Muscle layer of duodenum (tissue), 2 donors: ENCODE results near the gene MSMP.

ENCODE experiments used
- H3K27ac ChIP-seq: one replicate; pipeline ENCODE4 v1.7.0; 2013; ENCODE audit warnings: mild to moderate bottlenecking, low read length
- H3K27me3 ChIP-seq: one replicate; pipeline ENCODE4 v1.7.0; 2013; ENCODE audit warnings: low read depth, mild to moderate bottlenecking, control low read depth, low read length
- H3K36me3 ChIP-seq, 2 donors: one replicate each; pipeline ENCODE4 v1.7.0; 2013; ENCODE audit warnings: low read length in 2 of 2, control low read depth in 1 of 2, mild to moderate bottlenecking in 1 of 2; ENCODE audit not compliant: insufficient read depth in 2 of 2, control insufficient read depth in 1 of 2
- H3K4me1 ChIP-seq, 2 donors: one replicate each; pipeline ENCODE4 v1.7.0; 2013; ENCODE audit warnings: low read length in 2 of 2, mild to moderate bottlenecking in 2 of 2, control low read depth in 1 of 2, moderate library complexity in 1 of 2; ENCODE audit not compliant: insufficient read depth in 2 of 2, control insufficient read depth in 1 of 2
- H3K4me3 ChIP-seq, 2 donors: one replicate each; pipeline ENCODE4 v1.7.0; 2013; ENCODE audit warnings: low read length in 2 of 2, low read depth in 1 of 2, mild to moderate bottlenecking in 1 of 2
- H3K9me3 ChIP-seq, 2 donors: one replicate each; pipeline ENCODE4 v1.7.0; 2013; ENCODE audit warnings: low read length in 2 of 2, control low read depth in 1 of 2, mild to moderate bottlenecking in 1 of 2; ENCODE audit not compliant: control insufficient read depth in 1 of 2
- donor health status: healthy.

MSMP gene

DNA sequence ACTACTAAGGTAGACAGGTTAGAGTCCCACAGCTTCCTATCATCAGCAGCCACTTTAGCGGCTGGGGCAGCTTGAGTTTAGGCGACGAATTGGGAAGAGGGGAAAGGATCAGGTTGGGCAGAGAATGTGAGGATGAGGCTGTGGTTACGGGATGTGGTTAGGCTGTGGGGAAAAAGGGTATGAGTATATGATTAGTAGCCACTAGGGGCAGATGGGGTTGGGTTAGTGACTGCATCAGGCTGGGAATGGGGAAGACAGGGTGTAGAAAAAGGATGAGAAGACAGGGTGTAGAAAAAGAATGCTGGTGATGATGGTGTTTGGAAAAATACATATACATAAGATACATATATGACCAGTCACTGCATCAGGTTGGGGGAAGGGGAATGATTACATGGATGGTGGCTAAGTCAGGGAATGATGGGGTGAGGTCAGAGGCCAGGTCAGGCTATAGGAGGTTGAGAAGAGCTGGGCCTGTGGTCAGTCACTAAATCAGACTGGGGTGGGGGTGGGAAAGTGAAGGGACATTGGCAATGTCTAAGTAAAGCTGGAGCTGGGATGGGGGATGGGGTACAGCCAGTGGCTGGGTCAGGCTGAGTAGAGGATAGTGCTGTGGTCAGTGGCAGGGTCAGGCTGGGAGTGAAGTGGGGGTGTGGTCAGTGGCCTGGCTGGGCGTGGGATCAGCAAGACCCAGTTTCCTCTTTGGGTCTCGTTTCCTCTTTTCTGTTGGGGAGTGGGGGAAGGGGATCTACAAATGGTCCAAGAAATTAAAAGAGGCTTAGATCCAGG lies 24.2 kb downstream of the MSMP start:
- Histone ChIP-seq H3K4me1 (peaks cover 41 to 63% of the 10 kb centered on the region in 2 donors), H3K36me3 (peaks cover 11 to 13% of the 10 kb centered on the region in 2 donors), H3K4me3 (peak overlapping the region; percentile 77 to 90), H3K27me3 (no peaks in the 10 kb centered on the region), H3K27ac (peak overlapping the region; percentile 97), H3K9me3 (no peaks in the 10 kb centered on the region)

DNA sequence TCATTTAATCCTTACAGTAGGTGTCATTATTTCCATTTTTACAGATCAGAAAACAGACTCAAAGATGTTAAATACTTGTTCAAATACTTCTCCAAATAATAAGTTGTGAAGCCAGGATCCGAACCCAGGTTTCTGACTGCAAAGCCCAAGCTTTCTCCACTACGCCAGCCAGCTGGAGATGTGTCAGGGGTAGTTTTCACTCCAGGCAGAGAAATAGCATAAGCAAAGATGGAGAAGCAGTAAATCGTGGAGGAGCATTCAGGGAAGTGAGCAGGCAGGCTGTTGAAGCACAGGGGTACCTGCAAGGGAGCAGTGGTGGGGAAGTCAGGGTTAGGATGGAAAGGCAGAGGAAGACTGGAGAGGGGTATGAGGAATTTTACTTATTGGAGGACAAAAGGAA lies 25.0 kb downstream of the MSMP start:
- Histone ChIP-seq H3K27me3 (no peaks in the 10 kb centered on the region), H3K36me3 (peaks cover 15 to 21% of the 10 kb centered on the region in 2 donors), H3K4me3 (peak overlapping the region; percentile 77 to 90), H3K27ac (peak overlapping the region; percentile 97), H3K4me1 (peaks cover 41 to 60% of the 10 kb centered on the region in 2 donors), H3K9me3 (no peaks in the 10 kb centered on the region)

DNA sequence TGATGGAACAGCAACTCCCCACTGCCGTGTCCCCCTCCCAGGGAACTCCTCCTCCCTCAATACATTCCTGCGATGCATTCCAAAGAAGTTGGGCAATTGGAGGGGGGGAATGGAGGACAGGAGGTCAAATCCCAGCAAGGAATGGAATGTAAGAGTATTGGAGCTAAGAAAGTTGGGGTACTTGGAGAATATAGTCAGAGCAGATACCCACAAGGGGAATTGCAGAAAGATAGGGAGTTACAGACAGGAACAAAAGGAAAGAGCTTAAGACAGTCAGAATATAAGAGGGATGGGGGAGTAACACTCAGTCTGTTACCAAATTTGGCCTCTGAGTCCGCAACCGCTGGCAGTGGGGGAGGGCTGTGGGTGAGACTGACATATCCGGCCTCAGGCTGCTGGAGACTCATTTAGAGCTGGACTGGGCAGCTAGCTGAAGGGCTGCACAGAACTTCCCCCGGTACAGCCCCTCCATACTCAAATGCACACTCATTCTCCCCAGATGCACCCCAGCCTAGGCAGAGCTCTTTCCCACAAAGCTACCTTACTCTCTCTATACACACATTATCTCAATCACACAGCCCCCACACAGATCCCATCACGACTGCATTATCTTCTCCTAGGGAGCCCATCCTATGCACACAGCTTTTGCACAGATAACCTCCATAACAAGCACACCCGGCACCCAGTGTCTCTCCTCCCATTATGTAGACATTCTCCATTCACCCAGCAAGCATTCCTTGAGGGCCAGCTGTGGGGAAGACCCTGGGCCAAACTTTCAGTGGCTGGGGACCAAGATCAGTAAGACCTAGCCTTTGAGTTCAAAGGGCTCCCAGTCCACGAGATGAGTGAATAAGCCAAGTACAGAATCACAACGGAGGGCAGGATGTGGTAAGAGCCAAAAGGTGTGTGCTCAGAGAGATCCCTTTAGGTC lies 25.8 kb downstream of the MSMP start:
- Histone ChIP-seq H3K4me1 (peaks cover 35 to 52% of the 10 kb centered on the region in 2 donors), H3K4me3 (peak overlapping the region; percentile 77 to 90), H3K9me3 (no peaks in the 10 kb centered on the region), H3K27me3 (no peaks in the 10 kb centered on the region), H3K36me3 (peaks cover 23 to 29% of the 10 kb centered on the region in 2 donors), H3K27ac (peak overlapping the region; percentile 97)

DNA sequence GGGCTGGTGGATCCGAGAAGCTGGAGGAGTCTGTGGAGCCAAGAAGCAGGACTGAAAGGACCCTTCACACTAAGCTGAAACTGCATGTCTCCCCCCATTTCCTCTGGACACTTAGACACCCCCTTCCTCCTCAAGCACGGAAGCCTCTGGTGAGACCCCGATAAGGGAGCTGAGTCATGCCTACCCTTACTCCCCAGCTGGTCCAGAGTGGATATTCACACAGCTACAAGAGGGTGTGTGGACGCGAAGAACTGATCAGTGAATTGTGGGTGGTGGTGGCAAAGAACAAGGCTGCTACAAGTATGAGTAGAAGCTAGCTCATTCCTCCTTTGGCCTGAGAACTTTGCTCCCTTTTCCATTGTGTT lies 26.4 kb downstream of the MSMP start:
- peak overlapping the region; percentile 97 for H3K27ac ChIP-seq
- peaks cover 35 to 48% of the 10 kb centered on the region in 2 donors for H3K4me1 ChIP-seq
- no peaks in the 10 kb centered on the region for H3K27me3 ChIP-seq
- peak overlapping the region; percentile 77 to 90 for H3K4me3 ChIP-seq
- H3K9me3 ChIP-seq = no peaks in the 10 kb centered on the region
- H3K36me3 ChIP-seq = peaks cover 25 to 35% of the 10 kb centered on the region in 2 donors

DNA sequence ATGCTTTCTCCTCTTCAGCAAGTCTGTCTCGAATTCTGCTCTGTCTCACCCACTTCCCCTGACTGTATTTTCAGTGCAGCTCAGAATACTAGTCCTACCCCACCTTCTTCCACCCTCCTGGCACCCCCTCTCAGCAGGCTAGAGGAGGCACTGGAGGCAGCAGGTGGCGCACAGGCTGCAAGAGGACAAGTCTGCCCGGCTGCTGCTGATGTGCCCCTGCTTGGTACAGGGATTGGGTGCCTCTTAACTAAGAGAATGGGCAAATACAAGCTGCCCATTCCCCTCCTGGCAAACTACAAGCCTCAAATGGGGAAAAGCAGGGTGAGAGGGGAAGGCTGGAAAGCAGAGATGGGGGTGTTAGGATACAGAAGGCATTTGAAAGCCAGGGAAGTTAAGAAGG lies 27.1 kb downstream of the MSMP start:
- Histone ChIP-seq H3K27ac (peak overlapping the region; percentile 97), H3K4me1 (peaks cover 35 to 48% of the 10 kb centered on the region in 2 donors), H3K36me3 (peaks cover 32 to 43% of the 10 kb centered on the region in 2 donors)

DNA sequence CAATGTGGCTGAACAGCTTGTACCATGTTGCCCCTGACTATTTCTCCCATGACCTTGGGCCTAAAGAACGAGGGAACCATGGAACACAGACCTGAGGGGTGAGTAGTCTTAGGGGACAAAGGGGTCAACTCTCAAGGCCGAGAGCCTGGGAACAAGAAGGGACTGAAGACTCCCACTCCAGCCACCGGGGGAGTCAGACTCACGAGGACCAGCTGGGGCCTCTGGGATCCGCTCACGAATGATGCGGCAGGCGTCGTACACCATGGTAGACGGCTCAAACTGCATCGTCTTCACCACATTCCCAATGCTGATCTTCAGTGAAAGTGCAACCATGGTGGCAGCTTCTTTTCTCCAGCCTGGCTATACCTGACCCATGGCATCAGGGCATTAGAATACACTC lies 28.7 kb downstream of the MSMP start:
- Histone ChIP-seq H3K27me3 (no peaks in the 10 kb centered on the region), H3K4me3 (no peak overlapping the region), H3K9me3 (no peaks in the 10 kb centered on the region), H3K36me3 (peaks cover 48 to 58% of the 10 kb centered on the region in 2 donors), H3K27ac (no peak overlapping the region), H3K4me1 (peaks cover 29 to 42% of the 10 kb centered on the region in 2 donors)

More for the DNA sequence above, 27.1 kb downstream of the MSMP start:
- peak overlapping the region; percentile 77 to 90 for H3K4me3 ChIP-seq
- no peaks in the 10 kb centered on the region for H3K27me3 ChIP-seq
- no peaks in the 10 kb centered on the region for H3K9me3 ChIP-seq

DNA sequence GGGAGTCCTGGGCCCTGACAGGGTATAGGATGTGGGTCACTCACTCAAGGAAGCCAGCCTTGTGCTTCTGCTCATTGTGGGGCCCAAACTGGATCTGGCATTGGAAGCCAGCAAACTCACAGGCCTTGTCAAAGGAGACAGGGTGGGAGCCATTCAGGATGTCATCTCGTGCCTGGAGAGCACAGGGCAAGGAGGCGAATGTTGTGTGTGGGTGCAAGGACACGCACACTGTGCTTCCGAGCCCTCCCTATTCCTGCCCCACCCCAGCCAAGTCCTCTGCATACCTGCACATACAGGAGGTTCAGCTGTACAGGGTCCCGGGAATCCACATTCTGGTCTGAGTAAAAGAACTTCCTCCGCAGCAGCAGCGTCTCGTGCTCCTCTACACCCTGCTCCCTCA lies 30.2 kb downstream of the MSMP start:
- peaks cover 20 to 27% of the 10 kb centered on the region in 2 donors for H3K4me1 ChIP-seq
- H3K36me3 ChIP-seq = peaks cover 63 to 73% of the 10 kb centered on the region in 2 donors
- H3K27ac ChIP-seq = no peak overlapping the region
- H3K4me3 ChIP-seq = no peak overlapping the region
- H3K9me3 ChIP-seq = no peaks in the 10 kb centered on the region
- no peaks in the 10 kb centered on the region for H3K27me3 ChIP-seq

DNA sequence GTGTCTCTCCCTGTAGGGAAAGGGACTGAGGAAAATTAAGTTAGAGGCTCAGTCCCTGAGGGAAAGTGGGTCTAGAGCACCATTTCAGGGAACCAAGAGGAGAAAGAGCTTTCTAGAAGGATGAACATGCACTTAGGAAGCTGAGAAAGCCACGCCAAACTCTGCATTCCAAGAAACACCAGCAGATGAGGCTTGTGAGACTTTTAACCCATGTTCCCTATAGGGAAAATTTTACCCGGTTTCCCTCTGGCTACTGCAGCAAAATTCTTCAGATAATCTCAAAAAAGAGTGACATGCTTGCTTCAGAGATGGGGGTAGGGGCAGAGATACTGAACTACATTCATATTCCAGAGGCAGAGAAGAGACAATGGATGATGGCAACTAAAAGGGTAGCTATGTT lies 30.6 kb downstream of the MSMP start:
- no peaks in the 10 kb centered on the region for H3K9me3 ChIP-seq
- H3K27me3 ChIP-seq = no peaks in the 10 kb centered on the region
- no peak overlapping the region for H3K4me3 ChIP-seq
- H3K36me3 ChIP-seq = peaks cover 67 to 78% of the 10 kb centered on the region in 2 donors
- H3K27ac ChIP-seq = no peak overlapping the region
- H3K4me1 ChIP-seq = peaks cover 18 to 22% of the 10 kb centered on the region in 2 donors

DNA sequence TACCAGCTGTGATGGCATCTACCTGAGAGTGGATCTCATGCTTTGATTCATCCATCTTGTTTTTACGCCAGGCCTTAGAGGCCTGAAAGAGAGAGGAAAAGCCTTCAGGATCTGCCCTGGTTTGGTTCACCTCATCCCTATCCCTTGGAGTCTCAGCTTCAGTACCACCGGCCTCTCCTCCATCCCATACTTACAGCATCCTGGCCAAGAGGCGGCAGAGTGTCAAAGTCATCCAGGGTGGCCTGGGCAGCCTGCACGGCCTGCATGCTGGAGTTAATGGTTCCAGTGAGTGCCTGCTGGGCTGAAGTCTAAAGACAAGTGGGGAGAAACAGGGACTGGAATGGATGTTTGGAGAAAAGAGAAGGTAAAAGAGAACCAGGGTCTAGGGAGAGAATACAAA lies 34.5 kb downstream of the MSMP start:
- no peaks in the 10 kb centered on the region for H3K9me3 ChIP-seq
- H3K36me3 ChIP-seq = peaks cover 95 to 100% of the 10 kb centered on the region in 2 donors
- H3K27ac ChIP-seq = no peak overlapping the region

DNA sequence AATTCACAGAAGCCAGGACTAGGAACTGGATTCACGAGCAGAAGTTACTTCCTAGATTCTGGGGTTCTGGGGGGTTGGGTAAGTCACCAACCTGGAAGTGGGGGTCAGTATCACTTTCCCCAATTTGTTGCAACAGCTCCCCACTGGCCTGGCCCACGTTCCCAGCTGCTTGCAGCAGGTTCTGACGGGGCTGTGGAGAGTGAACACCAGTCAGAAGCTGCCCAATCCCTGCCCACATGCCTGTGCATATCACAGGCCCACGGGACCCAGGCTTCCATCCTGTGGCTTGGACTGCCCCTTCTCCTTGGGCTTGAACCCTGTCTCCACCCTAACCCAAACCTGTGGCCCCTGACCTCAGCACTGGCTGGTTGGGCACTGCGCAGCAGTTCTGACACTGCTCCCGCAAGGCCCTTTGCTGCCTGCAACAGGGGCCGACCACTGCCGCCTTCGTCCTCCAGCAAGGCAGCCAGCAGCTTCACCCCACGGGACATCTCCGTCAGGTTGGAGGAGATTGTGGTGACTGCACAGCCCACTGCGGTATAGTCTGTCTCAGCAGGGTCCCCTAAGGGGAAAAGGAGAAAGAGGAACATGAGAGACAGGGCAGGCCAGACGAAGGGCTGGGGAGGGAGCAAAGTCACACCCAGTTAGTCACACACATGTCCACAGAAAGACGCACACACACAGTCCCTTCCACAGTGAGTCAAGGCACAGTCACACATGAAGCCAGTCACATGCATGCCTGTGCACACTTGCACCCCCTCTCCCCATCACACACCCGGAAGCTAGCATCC lies 35.2 kb downstream of the MSMP start:
- Histone ChIP-seq H3K27ac (no peak overlapping the region), H3K27me3 (no peaks in the 10 kb centered on the region), H3K4me3 (no peak overlapping the region), H3K36me3 (peaks cover 95 to 100% of the 10 kb centered on the region in 2 donors), H3K4me1 (no peaks in the 10 kb centered on the region), H3K9me3 (no peaks in the 10 kb centered on the region)

More for the DNA sequence above, 34.5 kb downstream of the MSMP start:
- H3K4me1 ChIP-seq = no peaks in the 10 kb centered on the region
- H3K27me3 ChIP-seq = no peaks in the 10 kb centered on the region
- H3K4me3 ChIP-seq = no peak overlapping the region
